Measurements from ENCODE around the gene YARS2.

YARS2 gene

DNA sequence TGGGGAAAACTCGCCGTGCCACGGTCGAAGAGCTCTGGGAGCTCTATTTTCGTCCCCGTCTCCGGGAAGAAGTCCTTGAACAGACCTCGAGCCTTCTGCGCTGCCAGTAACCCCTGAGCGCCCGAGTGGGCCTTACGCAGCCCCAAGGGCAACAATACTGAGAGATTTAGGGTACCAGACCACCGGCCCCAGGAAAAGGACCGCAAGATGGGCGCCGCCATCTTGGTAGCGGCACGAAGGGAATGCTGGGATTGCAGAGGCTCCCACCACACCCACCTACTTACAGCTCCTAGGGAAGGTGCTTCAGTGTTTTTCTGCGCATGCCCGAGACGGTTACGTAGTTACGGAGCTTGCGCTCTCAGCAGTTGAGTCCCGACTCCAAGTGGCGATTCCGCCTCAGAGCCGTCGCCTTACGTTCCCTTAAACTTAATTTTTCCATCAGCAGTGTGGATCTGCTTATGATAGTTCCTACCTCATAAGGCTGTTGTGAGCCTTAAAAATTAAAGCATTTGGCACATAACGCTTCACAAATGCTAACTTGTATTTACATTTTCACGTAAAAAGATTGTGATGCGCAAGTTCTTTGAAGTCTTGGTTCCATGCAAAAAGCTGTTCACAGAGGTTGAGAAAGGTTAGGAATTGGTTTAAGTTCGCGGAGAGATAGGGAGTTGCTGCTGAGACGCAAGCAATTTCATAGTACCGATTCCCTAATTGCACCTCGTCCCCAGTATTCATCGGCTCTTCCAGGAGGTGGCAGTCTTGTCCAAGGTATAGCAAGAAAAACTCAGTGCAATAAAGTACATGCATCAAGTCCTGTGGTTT, at the start of gene YARS2:
TSS of gene YARS2 (minus strand) at position 244 of the 822 bp plus-strand sequence. CDS start at position 221, 23 bp downstream.
- POLR2A ChIA-PET: interaction anchor here (0.7 to 2.4 kb wide), 26 partner anchors 8 to 1267 kb away, joined by 3 to 19 read pairs (median 4); partner anchors contain the start of genes ALG10, DNM1L and PKP2

DNA sequence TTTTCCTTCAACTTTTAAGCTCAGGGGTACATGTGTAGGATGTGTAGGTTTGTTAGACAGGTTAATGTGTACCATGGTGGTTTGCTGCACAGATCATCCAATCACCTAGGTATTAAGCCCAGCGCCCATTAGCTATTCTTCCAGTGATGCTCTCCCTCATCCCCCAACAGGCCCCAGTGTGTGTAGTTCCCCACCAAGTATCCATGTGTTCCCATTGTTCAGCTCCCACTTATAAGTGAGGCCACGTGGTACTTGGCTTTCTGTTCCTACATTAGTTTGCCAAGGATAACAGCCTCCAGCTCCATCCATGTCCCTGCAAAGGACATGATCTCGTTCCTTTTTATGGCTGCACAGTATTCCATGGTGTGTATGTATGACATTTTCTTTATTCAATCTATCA, 48.6 kb upstream of the YARS2 start:
- ChIA-PET CTCF (no interaction called here), POLR2A (no interaction called here)
- no peak for DNase-seq (ENCODE audit: extremely low spot score)
- no peak for TF ChIP-seq FOXK2 (IDR thresholded peaks at IDR 0.05)
- no peak for TF ChIP-seq L3MBTL2 (conservative IDR thresholded peaks at IDR 0.05)

More for the DNA sequence above, at the start of gene YARS2:
- CTCF ChIA-PET: interaction anchor here (0.5 to 2.7 kb wide), 28 partner anchors 12 to 1267 kb away, joined by 3 to 15 read pairs (median 4); partner anchors contain the start of genes ALG10 and PKP2
- no peak for TF ChIP-seq ARNT (IDR thresholded peaks at IDR 0.05)
- TF ChIP-seq ZNF384 (IDR thresholded peaks at IDR 0.05): no peak
- TF ChIP-seq LEF1 (IDR thresholded peaks at IDR 0.05; ENCODE audit: borderline replicate concordance): no peak
- TF ChIP-seq HDGF (IDR thresholded peaks at IDR 0.05; ENCODE audit: borderline replicate concordance): no peak
- TF ChIP-seq TARDBP (IDR thresholded peaks at IDR 0.05): no peak
- TF ChIP-seq SP1 (IDR thresholded peaks at IDR 0.05): no peak
- TF ChIP-seq ELF4 (IDR thresholded peaks at IDR 0.05): peak; percentile 42; the same call in 1 of the 2 replicates
- no peak for TF ChIP-seq BHLHE40 (IDR thresholded peaks at IDR 0.05; ENCODE audit: borderline replicate concordance)
- TF ChIP-seq L3MBTL2 (conservative IDR thresholded peaks at IDR 0.05): peak; percentile 33; the same call in 1 of the 2 replicates
- TF ChIP-seq NFRKB (IDR thresholded peaks at IDR 0.05): peak; percentile 64; the same call in 1 of the 2 replicates
- no peak for TF ChIP-seq CTBP1 (IDR thresholded peaks at IDR 0.05; ENCODE audit: borderline replicate concordance)
- TF ChIP-seq FOXK2 (IDR thresholded peaks at IDR 0.05): no peak; the same call in 1 of the 2 replicates
- peak; percentile 91 for DNase-seq (ENCODE audit: extremely low spot score)

DNA sequence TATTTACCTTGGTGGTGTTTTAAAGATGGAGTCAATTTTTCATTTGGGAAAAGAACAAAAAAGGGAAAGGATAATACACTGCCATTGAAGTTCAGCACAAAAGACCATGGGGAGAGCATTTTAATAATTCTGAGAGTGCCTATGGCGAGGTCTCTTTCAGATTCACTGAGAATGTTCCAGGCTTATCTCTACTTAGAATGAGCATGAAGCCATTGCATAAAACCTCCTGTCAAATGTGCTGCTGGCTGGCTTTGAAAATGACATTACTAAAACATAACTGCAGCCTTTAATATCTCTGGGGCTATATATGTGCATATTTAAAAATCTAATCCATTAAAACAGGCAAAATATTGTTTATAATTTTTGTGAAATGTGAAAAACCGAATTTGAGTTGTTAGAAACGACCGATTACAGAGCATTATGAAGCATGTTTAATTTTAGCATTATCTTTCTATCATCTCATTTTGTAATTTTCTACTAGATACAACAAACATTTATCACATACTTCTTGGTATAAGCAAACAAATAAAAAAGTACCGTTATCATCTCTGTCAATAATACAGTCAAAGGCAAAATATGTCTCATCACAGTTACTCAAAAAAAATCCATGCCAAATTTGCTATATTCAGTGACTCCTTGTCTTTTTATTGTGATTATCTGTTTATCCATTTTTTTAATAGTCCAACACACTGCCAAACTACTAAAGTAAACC, 45.7 kb upstream of the YARS2 start:
- ChIA-PET CTCF (no interaction called here), POLR2A (no interaction called here)
- no peak for TF ChIP-seq ARNT (IDR thresholded peaks at IDR 0.05)
- DNase-seq (ENCODE audit: extremely low spot score): no peak

DNA sequence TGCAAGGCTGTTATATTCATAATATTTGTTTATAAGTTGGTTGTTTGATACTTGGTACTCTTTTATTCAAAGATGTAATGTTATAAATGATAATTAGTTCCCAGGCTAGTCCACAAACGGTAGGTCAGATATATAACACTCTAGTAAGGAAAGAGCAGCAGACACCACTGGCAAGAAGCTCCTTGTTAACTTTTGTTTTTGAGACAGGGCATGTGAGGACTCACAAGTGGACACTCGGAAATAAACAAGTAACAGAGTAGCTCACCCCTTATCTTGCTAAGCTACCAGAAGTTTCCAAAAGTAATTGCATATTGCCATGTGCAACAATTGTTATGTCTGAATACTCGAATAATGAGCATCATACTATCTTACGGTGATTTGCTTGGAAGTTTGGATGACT, 38.6 kb upstream of the YARS2 start:
- TF ChIP-seq ELF4 (IDR thresholded peaks at IDR 0.05) (no peak), FOXM1 (IDR thresholded peaks at IDR 0.05; ENCODE audit: borderline replicate concordance) (no peak), HDGF (IDR thresholded peaks at IDR 0.05; ENCODE audit: borderline replicate concordance) (no peak), LEF1 (IDR thresholded peaks at IDR 0.05; ENCODE audit: borderline replicate concordance) (no peak), FOXA1 (IDR thresholded peaks at IDR 0.05) (no peak)
- ChIA-PET CTCF (no interaction called here), POLR2A (no interaction called here)
- DNase-seq (ENCODE audit: extremely low spot score): no peak

DNA sequence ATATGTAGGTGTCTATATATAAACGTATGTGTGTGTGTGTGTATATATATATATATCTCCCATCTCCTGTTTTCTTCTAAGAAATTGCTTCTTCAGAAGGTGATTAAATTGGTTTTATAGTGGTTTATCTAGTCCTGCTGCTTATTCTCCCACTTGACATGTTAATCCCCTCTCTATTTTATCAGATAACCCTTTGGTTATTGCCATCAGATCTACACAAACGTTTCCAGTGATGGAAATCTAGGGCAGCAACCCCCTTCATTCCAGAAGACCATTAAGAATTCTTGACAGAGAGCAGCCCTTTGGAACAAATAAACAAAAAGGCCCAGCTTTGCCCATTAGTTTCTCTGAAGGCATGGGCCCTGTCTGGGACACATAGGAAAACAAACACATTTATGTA, 34.2 kb upstream of the YARS2 start:
- POLR2A ChIA-PET: no interaction called here
- no peak for DNase-seq (ENCODE audit: extremely low spot score)
- CTCF ChIA-PET: no interaction called here
- no peak for TF ChIP-seq FOXA1 (IDR thresholded peaks at IDR 0.05)
- TF ChIP-seq FOXM1 (IDR thresholded peaks at IDR 0.05; ENCODE audit: borderline replicate concordance): no peak
- no peak for TF ChIP-seq NFRKB (IDR thresholded peaks at IDR 0.05)
- TF ChIP-seq LEF1 (IDR thresholded peaks at IDR 0.05; ENCODE audit: borderline replicate concordance): no peak
- no peak for TF ChIP-seq HDGF (IDR thresholded peaks at IDR 0.05; ENCODE audit: borderline replicate concordance)
- no peak for TF ChIP-seq TARDBP (IDR thresholded peaks at IDR 0.05)
- TF ChIP-seq FOXK2 (IDR thresholded peaks at IDR 0.05): no peak
- no peak for TF ChIP-seq CTBP1 (IDR thresholded peaks at IDR 0.05; ENCODE audit: borderline replicate concordance)
- TF ChIP-seq, protein P1, sequence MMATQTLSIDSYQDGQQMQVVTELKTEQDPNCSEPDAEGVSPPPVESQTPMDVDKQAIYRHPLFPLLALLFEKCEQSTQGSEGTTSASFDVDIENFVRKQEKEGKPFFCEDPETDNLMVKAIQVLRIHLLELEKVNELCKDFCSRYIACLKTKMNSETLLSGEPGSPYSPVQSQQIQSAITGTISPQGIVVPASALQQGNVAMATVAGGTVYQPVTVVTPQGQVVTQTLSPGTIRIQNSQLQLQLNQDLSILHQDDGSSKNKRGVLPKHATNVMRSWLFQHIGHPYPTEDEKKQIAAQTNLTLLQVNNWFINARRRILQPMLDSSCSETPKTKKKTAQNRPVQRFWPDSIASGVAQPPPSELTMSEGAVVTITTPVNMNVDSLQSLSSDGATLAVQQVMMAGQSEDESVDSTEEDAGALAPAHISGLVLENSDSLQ (IDR thresholded peaks at IDR 0.05): no peak
- TF ChIP-seq ZNF384 (IDR thresholded peaks at IDR 0.05): no peak
- no peak for TF ChIP-seq ELF4 (IDR thresholded peaks at IDR 0.05)
- no peak for TF ChIP-seq ARNT (IDR thresholded peaks at IDR 0.05)
- TF ChIP-seq L3MBTL2 (conservative IDR thresholded peaks at IDR 0.05): no peak
- no peak for TF ChIP-seq SP1 (IDR thresholded peaks at IDR 0.05)
- no peak for TF ChIP-seq SUZ12 (IDR thresholded peaks at IDR 0.05)
- no peak for TF ChIP-seq BHLHE40 (IDR thresholded peaks at IDR 0.05; ENCODE audit: borderline replicate concordance)

DNA sequence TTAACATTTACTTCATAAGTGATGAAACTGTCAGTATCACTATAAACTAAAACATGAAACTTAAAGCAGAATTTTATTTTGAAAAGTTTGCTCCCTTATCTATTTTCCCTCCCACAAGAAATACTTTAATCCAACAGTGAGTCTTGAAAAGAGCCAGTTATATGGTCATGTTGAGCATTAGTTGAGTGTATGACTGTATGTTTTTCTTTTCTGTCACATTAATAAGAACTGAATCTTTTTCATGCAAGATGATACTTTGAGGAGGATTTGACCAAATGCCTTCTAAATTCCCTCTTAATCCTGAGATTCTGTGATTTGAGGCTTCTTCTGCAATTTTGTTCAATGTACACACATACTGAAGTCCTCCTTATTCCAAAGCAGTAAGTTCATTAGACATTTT, 33.7 kb upstream of the YARS2 start:
- TF ChIP-seq, protein P1 (IDR thresholded peaks at IDR 0.05): no peak
- TF ChIP-seq FOXK2 (IDR thresholded peaks at IDR 0.05): no peak
- TF ChIP-seq L3MBTL2 (conservative IDR thresholded peaks at IDR 0.05): no peak
- TF ChIP-seq ELF4 (IDR thresholded peaks at IDR 0.05): no peak
- no peak for TF ChIP-seq SP1 (IDR thresholded peaks at IDR 0.05)
- no peak for TF ChIP-seq FOXA1 (IDR thresholded peaks at IDR 0.05)
- TF ChIP-seq ZNF384 (IDR thresholded peaks at IDR 0.05): no peak
- no peak for TF ChIP-seq TARDBP (IDR thresholded peaks at IDR 0.05)
- no peak for TF ChIP-seq FOXM1 (IDR thresholded peaks at IDR 0.05; ENCODE audit: borderline replicate concordance)
- TF ChIP-seq HDGF (IDR thresholded peaks at IDR 0.05; ENCODE audit: borderline replicate concordance): no peak
- no peak for TF ChIP-seq LEF1 (IDR thresholded peaks at IDR 0.05; ENCODE audit: borderline replicate concordance)
- no peak for TF ChIP-seq SUZ12 (IDR thresholded peaks at IDR 0.05)
- no peak for TF ChIP-seq NFRKB (IDR thresholded peaks at IDR 0.05)
- ChIA-PET POLR2A (no interaction called here), CTCF (no interaction called here)
- DNase-seq (ENCODE audit: extremely low spot score): no peak

Measured in HEK293T (cell line).